ENCODE data around the gene GIGYF1. TPM values are rescaled to one million over a fixed set of nuclear protein-coding genes. Genes with fewer than 3 reads are reported as not detected.

GIGYF1 gene
- total and polyA plus RNA-seq, 2 of the 13 experiments (the other 11 are each of a cell fraction or from before 2014, with no cell fraction given): 7.6 to 16.1 TPM

- TF ChIP-seq, protein P1, sequence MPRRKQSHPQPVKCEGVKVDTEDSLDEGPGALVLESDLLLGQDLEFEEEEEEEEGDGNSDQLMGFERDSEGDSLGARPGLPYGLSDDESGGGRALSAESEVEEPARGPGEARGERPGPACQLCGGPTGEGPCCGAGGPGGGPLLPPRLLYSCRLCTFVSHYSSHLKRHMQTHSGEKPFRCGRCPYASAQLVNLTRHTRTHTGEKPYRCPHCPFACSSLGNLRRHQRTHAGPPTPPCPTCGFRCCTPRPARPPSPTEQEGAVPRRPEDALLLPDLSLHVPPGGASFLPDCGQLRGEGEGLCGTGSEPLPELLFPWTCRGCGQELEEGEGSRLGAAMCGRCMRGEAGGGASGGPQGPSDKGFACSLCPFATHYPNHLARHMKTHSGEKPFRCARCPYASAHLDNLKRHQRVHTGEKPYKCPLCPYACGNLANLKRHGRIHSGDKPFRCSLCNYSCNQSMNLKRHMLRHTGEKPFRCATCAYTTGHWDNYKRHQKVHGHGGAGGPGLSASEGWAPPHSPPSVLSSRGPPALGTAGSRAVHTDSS (CRISPR knock-in tag; conservative IDR thresholded peaks at IDR 0.05): no peak
- TF ChIP-seq, protein P2, sequence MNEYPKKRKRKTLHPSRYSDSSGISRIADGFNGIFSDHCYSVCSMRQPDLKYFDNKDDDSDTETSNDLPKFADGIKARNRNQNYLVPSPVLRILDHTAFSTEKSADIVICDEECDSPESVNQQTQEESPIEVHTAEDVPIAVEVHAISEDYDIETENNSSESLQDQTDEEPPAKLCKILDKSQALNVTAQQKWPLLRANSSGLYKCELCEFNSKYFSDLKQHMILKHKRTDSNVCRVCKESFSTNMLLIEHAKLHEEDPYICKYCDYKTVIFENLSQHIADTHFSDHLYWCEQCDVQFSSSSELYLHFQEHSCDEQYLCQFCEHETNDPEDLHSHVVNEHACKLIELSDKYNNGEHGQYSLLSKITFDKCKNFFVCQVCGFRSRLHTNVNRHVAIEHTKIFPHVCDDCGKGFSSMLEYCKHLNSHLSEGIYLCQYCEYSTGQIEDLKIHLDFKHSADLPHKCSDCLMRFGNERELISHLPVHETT (CRISPR knock-in tag; conservative IDR thresholded peaks at IDR 0.05): 0 out of 2 replicates have a peak, but pooled peaks have one; percentile 47
- TF ChIP-seq FOXA1 (IDR thresholded peaks at IDR 0.05): no peak
- TF ChIP-seq FOXA1 (CRISPR knock-in tag; IDR thresholded peaks at IDR 0.05): peak; percentile 22; the same call in 1 of the 2 replicates
- no peak; the same call in none of the 2 replicates for TF ChIP-seq POGZ (CRISPR knock-in tag; IDR thresholded peaks at IDR 0.05)
- no peak for TF ChIP-seq BCLAF1 (IDR thresholded peaks at IDR 0.05)
- TF ChIP-seq ATF7-NPFF (CRISPR knock-in tag; IDR thresholded peaks at IDR 0.05; ENCODE audit: low read depth): no peak; the same call in 1 of the 2 replicates
- TF ChIP-seq MAZ (IDR thresholded peaks at IDR 0.05; ENCODE audit: borderline replicate concordance, low read depth, low read length): peak; percentile 13; the same call in 1 of the 2 replicates
- TF ChIP-seq MAZ (CRISPR knock-in tag; IDR thresholded peaks at IDR 0.05; ENCODE audit: low read depth): no peak; the same call in 1 of the 2 replicates
- no peak for TF ChIP-seq KLF15 (CRISPR knock-in tag; IDR thresholded peaks at IDR 0.05; ENCODE audit: borderline replicate concordance)
- no peak for TF ChIP-seq FOXP1 (IDR thresholded peaks at IDR 0.05)
- peak; percentile 77 for TF ChIP-seq FOXP1 (CRISPR knock-in tag; IDR thresholded peaks at IDR 0.05)
- no peak for TF ChIP-seq PAF1 (CRISPR knock-in tag; IDR thresholded peaks at IDR 0.05)
- no peak for TF ChIP-seq TCF7 (IDR thresholded peaks at IDR 0.05; ENCODE audit: low read depth)
- TF ChIP-seq ZNF850 (CRISPR knock-in tag; conservative IDR thresholded peaks at IDR 0.05): no peak
- TF ChIP-seq NFIC (IDR thresholded peaks at IDR 0.05; ENCODE audit: low read length): no peak
- no peak for TF ChIP-seq ZNF614 (CRISPR knock-in tag; IDR thresholded peaks at IDR 0.05; ENCODE audit: borderline replicate concordance)
- no peak for TF ChIP-seq TMF1 (CRISPR knock-in tag; IDR thresholded peaks at IDR 0.05; ENCODE audit: low read depth)
- TF ChIP-seq, protein P3, sequence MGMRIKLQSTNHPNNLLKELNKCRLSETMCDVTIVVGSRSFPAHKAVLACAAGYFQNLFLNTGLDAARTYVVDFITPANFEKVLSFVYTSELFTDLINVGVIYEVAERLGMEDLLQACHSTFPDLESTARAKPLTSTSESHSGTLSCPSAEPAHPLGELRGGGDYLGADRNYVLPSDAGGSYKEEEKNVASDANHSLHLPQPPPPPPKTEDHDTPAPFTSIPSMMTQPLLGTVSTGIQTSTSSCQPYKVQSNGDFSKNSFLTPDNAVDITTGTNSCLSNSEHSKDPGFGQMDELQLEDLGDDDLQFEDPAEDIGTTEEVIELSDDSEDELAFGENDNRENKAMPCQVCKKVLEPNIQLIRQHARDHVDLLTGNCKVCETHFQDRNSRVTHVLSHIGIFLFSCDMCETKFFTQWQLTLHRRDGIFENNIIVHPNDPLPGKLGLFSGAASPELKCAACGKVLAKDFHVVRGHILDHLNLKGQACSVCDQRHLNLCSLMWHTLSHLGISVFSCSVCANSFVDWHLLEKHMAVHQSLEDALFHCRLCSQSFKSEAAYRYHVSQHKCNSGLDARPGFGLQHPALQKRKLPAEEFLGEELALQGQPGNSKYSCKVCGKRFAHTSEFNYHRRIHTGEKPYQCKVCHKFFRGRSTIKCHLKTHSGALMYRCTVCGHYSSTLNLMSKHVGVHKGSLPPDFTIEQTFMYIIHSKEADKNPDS (CRISPR knock-in tag; IDR thresholded peaks at IDR 0.05): no peak; the same call in 1 of the 2 replicates
- TF ChIP-seq ZNF556 (CRISPR knock-in tag; IDR thresholded peaks at IDR 0.05; ENCODE audit: borderline replicate concordance): no peak; the same call in 1 of the 2 replicates
- no peak for TF ChIP-seq MATR3 (CRISPR knock-in tag; IDR thresholded peaks at IDR 0.05)
- TF ChIP-seq RBAK (CRISPR knock-in tag; IDR thresholded peaks at IDR 0.05): no peak
- TF ChIP-seq ZNF24 (IDR thresholded peaks at IDR 0.05): no peak
- TF ChIP-seq ZMYM3 (CRISPR knock-in tag; IDR thresholded peaks at IDR 0.05): peak; percentile 96
- no peak for TF ChIP-seq FOSL2 (CRISPR knock-in tag; IDR thresholded peaks at IDR 0.05)
Measured at GRCh38 chr7:100719523-100720278, 25.7 kb upstream of the GIGYF1 start (continued).

Measured in HepG2 (cell line).